Astrocyte (in vitro differentiated cells and primary cell): Measurements from ENCODE around the gene LUZP2.

Experiments used
- CTCF ChIP-seq: IDR thresholded peaks from 2 replicates; pipeline ENCODE4 v1.5.1; 2011; ENCODE audit warnings: low read depth, mild to moderate bottlenecking, inconsistent platforms, low read length, moderate library complexity; ENCODE audit not compliant: insufficient read depth
- EZH2 ChIP-seq: IDR thresholded peaks from 2 replicates; pipeline ENCODE4 v1.6.1; 2012; ENCODE audit warnings: mild to moderate bottlenecking, low read length, inconsistent platforms; ENCODE audit not compliant: insufficient read depth

GRCh38 chr11:24664399-24664798 is 167.5 kb downstream of the LUZP2 start:
- TF ChIP-seq EZH2 (no peak), CTCF (no peak)
